ENCODE data around the gene TLR7.

The TLR7 gene

GRCh38 chrX:12901486-12901885 lies 34.6 kb downstream of the TLR7 start:
- no peaks in the 10 kb centered on the region for H3K9me3 ChIP-seq
- H3K4me2 ChIP-seq = no peak overlapping the region
- peaks cover 86% of the 10 kb centered on the region for H3K27me3 ChIP-seq
- H3K4me1 ChIP-seq = peaks cover 7% of the 10 kb centered on the region
- no peak overlapping the region for H3K9ac ChIP-seq
- H3K27ac ChIP-seq = no peak overlapping the region
- H3K4me3 ChIP-seq = no peak overlapping the region
- no peak for TF ChIP-seq Cebpa-rat (IDR thresholded peaks at IDR 0.05)
- H3K36me3 ChIP-seq = no peaks in the 10 kb centered on the region
- no peaks in the 10 kb centered on the region; the same call in 1 of the 2 replicates for H4K20me1 ChIP-seq

- Histone ChIP-seq H3K27ac (no peak overlapping the region), H3K4me3 (no peak overlapping the region), H3K4me1 (peaks cover 7% of the 10 kb centered on the region), H3K4me2 (0 out of 2 replicates have a peak overlapping the region, but pooled peaks have one; percentile 15), H3K36me3 (no peaks in the 10 kb centered on the region), H3K9me3 (no peaks in the 10 kb centered on the region), H4K20me1 (no peaks in the 10 kb centered on the region; the same call in 1 of the 2 replicates), H3K27me3 (peaks cover 70% of the 10 kb centered on the region), H3K9ac (no peak overlapping the region)
- TF ChIP-seq Cebpa-rat (IDR thresholded peaks at IDR 0.05) = no peak
Observed at GRCh38 chrX:12903646-12904045, 36.8 kb downstream of the TLR7 start.

- H4K20me1 ChIP-seq = peaks cover 9% of the 10 kb centered on the region; the same call in 1 of the 2 replicates
- H3K9ac ChIP-seq = no peak within 1 kb of the TSS
- H3K4me1 ChIP-seq = peaks cover 7% of the 10 kb centered on the region
- peaks cover 57% of the 10 kb centered on the region for H3K27me3 ChIP-seq
- no peak within 1 kb of the TSS for H3K4me3 ChIP-seq
- H3K9me3 ChIP-seq = no peaks in the 10 kb centered on the region
- no peak within 1 kb of the TSS for H3K27ac ChIP-seq
- H3K4me2 ChIP-seq = no peak within 1 kb of the TSS
- no peaks in the 10 kb centered on the region for H3K36me3 ChIP-seq
- TF ChIP-seq Cebpa-rat (IDR thresholded peaks at IDR 0.05) = no peak
Observed at GRCh38 chrX:12906046-12906761, 39.3 kb downstream of the TLR7 start, which contains the start of gene TLR8. TSS of gene TLR8 (plus strand) at chrX:12906620. CDS start at chrX:12906707, 87 bp downstream.

- Histone ChIP-seq H3K27me3 (peaks cover 47% of the 10 kb centered on the region), H3K36me3 (no peaks in the 10 kb centered on the region), H3K27ac (no peak overlapping the region), H3K9ac (no peak overlapping the region), H3K9me3 (no peaks in the 10 kb centered on the region), H4K20me1 (peaks cover 9% of the 10 kb centered on the region; the same call in 1 of the 2 replicates), H3K4me3 (no peak overlapping the region), H3K4me2 (no peak overlapping the region), H3K4me1 (no peaks in the 10 kb centered on the region)
- no peak for TF ChIP-seq Cebpa-rat (IDR thresholded peaks at IDR 0.05)
Observed at GRCh38 chrX:12910423-12911121, 43.7 kb downstream of the TLR7 start.

GRCh38 chrX:12911122-12911470 lies 44.2 kb downstream of the TLR7 start:
- Histone ChIP-seq H4K20me1 (peaks cover 9% of the 10 kb centered on the region; the same call in 1 of the 2 replicates), H3K4me2 (no peak overlapping the region), H3K27me3 (peaks cover 53% of the 10 kb centered on the region), H3K36me3 (no peaks in the 10 kb centered on the region), H3K4me1 (no peaks in the 10 kb centered on the region), H3K4me3 (no peak overlapping the region), H3K9me3 (no peaks in the 10 kb centered on the region), H3K27ac (no peak overlapping the region), H3K9ac (no peak overlapping the region)
- no peak for TF ChIP-seq Cebpa-rat (IDR thresholded peaks at IDR 0.05)

GRCh38 chrX:12912791-12913482 lies 46.1 kb downstream of the TLR7 start:
- Histone ChIP-seq H3K36me3 (no peaks in the 10 kb centered on the region), H3K4me2 (no peak overlapping the region), H3K4me3 (no peak overlapping the region), H3K27ac (no peak overlapping the region), H3K9ac (no peak overlapping the region), H3K4me1 (no peaks in the 10 kb centered on the region), H3K9me3 (no peaks in the 10 kb centered on the region), H4K20me1 (peaks cover 9% of the 10 kb centered on the region; the same call in 1 of the 2 replicates), H3K27me3 (peaks cover 62% of the 10 kb centered on the region)
- no peak for TF ChIP-seq Cebpa-rat (IDR thresholded peaks at IDR 0.05)

GRCh38 chrX:12917753-12918152 lies 50.9 kb downstream of the TLR7 start:
- no peaks in the 10 kb centered on the region for H3K9me3 ChIP-seq
- no peak overlapping the region for H3K4me2 ChIP-seq
- no peak overlapping the region for H3K9ac ChIP-seq
- TF ChIP-seq Cebpa-rat (IDR thresholded peaks at IDR 0.05) = no peak
- no peaks in the 10 kb centered on the region for H3K4me1 ChIP-seq
- no peaks in the 10 kb centered on the region for H3K36me3 ChIP-seq
- no peaks in the 10 kb centered on the region; the same call in 1 of the 2 replicates for H4K20me1 ChIP-seq
- no peak overlapping the region for H3K4me3 ChIP-seq
- H3K27me3 ChIP-seq = peaks cover 79% of the 10 kb centered on the region
- H3K27ac ChIP-seq = no peak overlapping the region

GRCh38 chrX:12919051-12919450 lies 52.2 kb downstream of the TLR7 start:
- no peak for TF ChIP-seq Cebpa-rat (IDR thresholded peaks at IDR 0.05)

GRCh38 chrX:12919620-12920019 lies 52.7 kb downstream of the TLR7 start:
- H3K36me3 ChIP-seq = no peaks in the 10 kb centered on the region
- peaks cover 88% of the 10 kb centered on the region for H3K27me3 ChIP-seq
- TF ChIP-seq Cebpa-rat (IDR thresholded peaks at IDR 0.05) = no peak

More at GRCh38 chrX:12919051-12919450, 52.2 kb downstream of the TLR7 start:
- no peaks in the 10 kb centered on the region for H3K4me1 ChIP-seq
- no peaks in the 10 kb centered on the region for H3K9me3 ChIP-seq
- peaks cover 86% of the 10 kb centered on the region for H3K27me3 ChIP-seq
- H3K4me2 ChIP-seq = no peak overlapping the region
- H3K9ac ChIP-seq = no peak overlapping the region
- no peaks in the 10 kb centered on the region for H3K36me3 ChIP-seq
- H3K4me3 ChIP-seq = no peak overlapping the region
- H4K20me1 ChIP-seq = no peaks in the 10 kb centered on the region; the same call in 1 of the 2 replicates
- no peak overlapping the region for H3K27ac ChIP-seq

More at GRCh38 chrX:12919620-12920019, 52.7 kb downstream of the TLR7 start:
- no peaks in the 10 kb centered on the region for H3K4me1 ChIP-seq
- H3K4me2 ChIP-seq = no peak overlapping the region
- H3K9ac ChIP-seq = no peak overlapping the region
- H3K9me3 ChIP-seq = no peaks in the 10 kb centered on the region
- no peak overlapping the region for H3K27ac ChIP-seq
- H3K4me3 ChIP-seq = no peak overlapping the region
- no peaks in the 10 kb centered on the region; the same call in 1 of the 2 replicates for H4K20me1 ChIP-seq

Data from BLaER1 (cell line).